Small intestine (tissue), 7 donors: ENCODE results near the gene POLR1E. TPM values are rescaled to one million over a fixed set of nuclear protein-coding genes. Genes with fewer than 3 reads are reported as not detected.
A peak's percentile ranks its signal among the peaks of the same experiment; 100 is the strongest.
"Not testable (repeated sequence)": the region's sequence is repeated elsewhere in the genome, so short reads cannot be mapped to it uniquely, and the experiment has no call there.

Experiments
- DNase-seq, 2 donors: peaks; one replicate each; pipeline versions ENCODE4 v3.0.0 to v3.0.0-alpha.2; 2013
- FAIRE-seq: peaks from 2 replicates; lab custom pipeline; 2012; peaks lifted over from hg19 to GRCh38; lab: Jason Lieb, UNC
- H3K27ac ChIP-seq, 3 donors: one replicate each; pipeline ENCODE4 v1.5.1; 2013; ENCODE audit warnings: low read length in 2 of 3, mild to moderate bottlenecking in 2 of 3, control low read depth in 1 of 3, inconsistent platforms in 1 of 3, low read depth in 1 of 3, moderate library complexity in 1 of 3
- H3K27me3 ChIP-seq, 3 donors: one replicate each; pipeline ENCODE4 v1.6.1; 2013; ENCODE audit warnings: low read length in 3 of 3, inconsistent platforms in 1 of 3; ENCODE audit not compliant: control insufficient read depth in 3 of 3, insufficient read depth in 3 of 3
- H3K36me3 ChIP-seq, 3 donors: one replicate each; pipeline ENCODE4 v1.6.1; 2013; ENCODE audit warnings: low read length in 3 of 3, inconsistent platforms in 1 of 3, low read depth in 1 of 3, mild to moderate bottlenecking in 1 of 3, moderate library complexity in 1 of 3; ENCODE audit not compliant: control insufficient read depth in 3 of 3, insufficient read depth in 2 of 3
- H3K4me1 ChIP-seq, 3 donors: one replicate each; pipeline ENCODE4 v1.6.1; 2013; ENCODE audit warnings: low read length in 2 of 3, inconsistent platforms in 1 of 3, low read depth in 1 of 3, mild to moderate bottlenecking in 1 of 3, moderate library complexity in 1 of 3; ENCODE audit not compliant: control insufficient read depth in 3 of 3, insufficient read depth in 2 of 3
- H3K4me3 ChIP-seq, 3 donors: one replicate each; pipeline ENCODE4 v1.5.1; 2013; ENCODE audit warnings: low read length in 3 of 3, control low read depth in 1 of 3, inconsistent platforms in 1 of 3, low read depth in 1 of 3, mild to moderate bottlenecking in 1 of 3, moderate library complexity in 1 of 3
- H3K9me3 ChIP-seq, 2 donors: one replicate each; pipeline ENCODE4 v1.6.1; 2013; ENCODE audit warnings: low read depth in 1 of 2, low read length in 1 of 2; ENCODE audit not compliant: control insufficient read depth in 2 of 2, insufficient read depth in 1 of 2
- WGBS, 3 donors: extraction: QIAGEN DNeasy Blood & Tissue Kit; methylation state at CpG; one replicate each; pipeline ENCODE4 v1.1.7; 2013; 5-methylcytosine and 5-hydroxymethylcytosine counted together
- polyA plus RNA-seq, 4 donors: library from polyadenylated mRNA; stranded (reverse) in 3 of 4; unstranded in 1 of 4; fragments of 200-250 nt in 3 of 4; fragments of 120-200 nt in 1 of 4; gene quantifications; one replicate each; pipeline versions ENCODE4 v1.2.1 to v1.2.3, GENCODE V29; 2013
- donor health status: healthy with polysubstance abuse.
- donor health status: control.
- donor health status: control.
- donor health status: Bipolar disorder and iron deficiency.
- donor health status: healthy.

Gene POLR1E
- polyA plus RNA-seq, 4 donors = 2.2 to 20.3 (median 11.2) TPM

DNA sequence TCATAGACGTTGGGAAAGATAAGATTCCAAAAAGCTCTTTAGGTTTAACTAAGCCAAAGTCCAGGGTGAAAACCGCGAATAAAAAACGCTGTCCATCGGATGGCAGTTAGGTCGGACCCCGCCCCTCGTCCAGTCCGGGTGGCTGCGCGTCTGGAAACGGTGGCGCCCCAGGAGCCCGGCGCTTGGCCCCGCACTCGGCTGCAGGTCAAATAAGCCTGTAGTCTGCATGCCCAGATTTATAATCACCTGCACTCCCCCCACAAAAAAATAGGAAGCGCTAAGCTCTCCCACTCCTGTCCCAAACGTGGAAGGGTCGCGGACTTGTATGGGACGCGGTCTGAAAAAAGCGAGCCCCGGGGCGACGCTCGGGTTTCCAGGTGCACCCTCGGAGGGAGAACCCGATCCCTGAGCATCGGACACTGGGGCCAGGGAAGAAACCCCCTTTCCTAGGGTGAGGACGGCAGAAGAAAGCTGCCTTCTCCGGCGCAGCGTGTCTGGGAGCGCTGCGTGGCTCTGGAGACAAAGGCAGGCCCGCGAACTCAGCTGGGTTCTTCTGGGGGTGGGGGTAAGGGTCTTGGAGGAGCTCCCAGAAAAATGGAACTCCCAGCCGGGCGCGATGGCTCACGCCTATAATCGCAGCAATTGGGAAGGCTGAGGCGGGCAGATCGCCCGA is 19.6 kb upstream of the POLR1E start:
- peaks cover 0 to 9% (median 4%) of the 10 kb centered on the region in 3 donors for H3K4me1 ChIP-seq
- FAIRE-seq (no peak), DNase-seq (peak in 1 of 2 donors; percentile 71)
- H3K27me3 ChIP-seq = no peaks in the 10 kb centered on the region
- peak overlapping the region; percentile 72 to 98 (median 95) for H3K27ac ChIP-seq
- 0 to 1% (median 0%) methylated on average over 47 of the region's 47 CpGs for WGBS, 3 donors
- H3K4me3 ChIP-seq = peak overlapping the region; percentile 48 to 73 (median 66)
- peaks cover 0 to 5% (median 0%) of the 10 kb centered on the region in 3 donors for H3K36me3 ChIP-seq
- no peaks in the 10 kb centered on the region for H3K9me3 ChIP-seq

- FAIRE-seq, H3K4me3 ChIP-seq, H3K4me1 ChIP-seq, H3K27me3 ChIP-seq, H3K9me3 ChIP-seq, H3K27ac ChIP-seq, H3K36me3 ChIP-seq: not testable (repeated sequence)
- WGBS, 3 donors = 64 to 85% (median 68%) methylated on average over 16 to 17 of the region's 17 CpGs
- DNase-seq = peak in 1 of 2 donors; percentile 52
Observed at GRCh38 chr9:37467530-37467929, 18.2 kb upstream of the POLR1E start.

DNA sequence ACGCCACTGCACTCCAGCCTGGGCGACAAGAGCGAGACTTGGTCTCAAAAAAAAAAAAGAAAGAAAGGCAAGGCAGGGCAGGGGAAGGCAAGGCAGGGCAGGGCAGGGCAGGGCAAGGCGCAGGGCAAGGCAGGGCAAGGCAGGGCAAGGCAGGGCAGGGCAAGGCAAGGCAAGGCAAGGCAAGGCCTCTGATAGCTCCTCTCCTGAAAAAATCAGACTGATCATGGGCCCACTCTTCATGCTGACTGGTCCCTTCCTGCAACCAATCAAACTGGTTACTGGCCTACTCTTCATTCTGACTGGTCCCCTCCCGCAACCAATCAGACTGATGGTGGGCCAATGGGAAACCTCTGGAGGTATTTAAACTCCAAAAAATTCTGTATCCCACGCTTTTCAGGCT is 17.1 kb upstream of the POLR1E start:
- Histone ChIP-seq H3K9me3 (no peaks in the 10 kb centered on the region), H3K27me3 (no peaks in the 10 kb centered on the region), H3K4me3 (no peak overlapping the region), H3K27ac (no peak overlapping the region), H3K36me3 (no peaks in the 10 kb centered on the region), H3K4me1 (peaks cover 0 to 11% (median 2%) of the 10 kb centered on the region in 3 donors)
- FAIRE-seq (no peak), DNase-seq (peak in 1 of 2 donors; percentile 63)
- 85 to 87% (median 86%) methylated on average over 6 of the region's 6 CpGs for WGBS, 3 donors

DNA sequence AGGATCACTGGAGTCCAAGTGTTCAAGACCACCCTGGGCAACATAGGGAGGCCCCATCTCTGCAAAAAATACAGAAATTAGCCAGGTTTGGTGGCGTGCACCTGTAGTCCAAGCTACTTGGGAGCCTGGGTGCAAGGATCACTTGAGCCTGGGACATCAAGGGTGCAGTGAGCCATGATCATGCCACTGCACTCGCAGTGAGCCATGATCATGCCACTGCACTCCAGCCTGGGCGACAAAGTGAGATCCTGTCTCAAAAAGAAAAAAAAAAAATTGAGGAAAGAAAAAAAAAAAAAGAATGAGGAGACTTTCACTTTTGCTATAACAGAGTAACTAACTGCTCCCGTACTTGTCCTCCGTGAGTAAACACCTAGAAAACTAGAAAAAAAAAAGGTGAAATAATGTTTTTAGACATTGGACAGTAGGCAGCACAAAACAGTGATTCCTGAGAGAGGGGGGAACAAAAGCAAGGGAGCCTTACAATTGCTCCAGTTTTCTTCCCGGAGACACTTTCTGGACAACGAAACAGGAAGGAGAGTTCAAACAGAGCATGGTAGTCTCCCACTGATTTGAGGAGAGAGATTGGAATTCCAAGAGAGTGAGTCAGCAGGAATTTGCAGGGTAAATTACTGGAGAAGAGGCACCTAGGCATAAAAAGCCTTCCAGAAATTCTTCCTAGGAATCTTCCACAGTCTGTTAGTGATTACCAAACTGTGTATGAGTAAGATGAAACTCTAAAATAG is 13.6 kb upstream of the POLR1E start:
- Histone ChIP-seq H3K27ac (peak overlapping the region; percentile 53 to 78 (median 73)), H3K27me3 (no peaks in the 10 kb centered on the region), H3K9me3 (peaks cover 2 to 6% of the 10 kb centered on the region in 2 donors), H3K36me3 (no peaks in the 10 kb centered on the region), H3K4me1 (peaks cover 0 to 10% (median 5%) of the 10 kb centered on the region in 3 donors), H3K4me3 (peak overlapping the region in 2 of 3 donors; percentile 31 to 38)
- FAIRE-seq (no peak), DNase-seq (peak; percentile 70 to 75)
- 15 to 19% (median 18%) methylated on average over 7 of the region's 7 CpGs for WGBS, 3 donors

GRCh38 chr9:37473982-37474381 is 11.8 kb upstream of the POLR1E start:
- not testable (repeated sequence) for DNase-seq, H3K4me3 ChIP-seq, H3K36me3 ChIP-seq, H3K9me3 ChIP-seq, H3K27ac ChIP-seq, FAIRE-seq, H3K27me3 ChIP-seq
- WGBS, 3 donors = 62 to 81% (median 71%) methylated on average over 6 of the region's 6 CpGs
- H3K4me1 ChIP-seq = peaks cover 0 to 11% (median 5%) of the 10 kb centered on the region in 3 donors

- peaks cover 0 to 11% (median 5%) of the 10 kb centered on the region in 3 donors for H3K4me1 ChIP-seq
- WGBS, 3 donors = 82 to 97% (median 91%) methylated on average over 3 of the region's 3 CpGs
- H3K9me3 ChIP-seq = peaks cover 2 to 6% of the 10 kb centered on the region in 2 donors
- no peak overlapping the region for H3K27ac ChIP-seq
- no peaks in the 10 kb centered on the region for H3K36me3 ChIP-seq
- DNase-seq (no peak), FAIRE-seq (no peak)
- no peaks in the 10 kb centered on the region for H3K27me3 ChIP-seq
- no peak overlapping the region for H3K4me3 ChIP-seq
Observed at GRCh38 chr9:37474438-37474837, 11.3 kb upstream of the POLR1E start.

DNA sequence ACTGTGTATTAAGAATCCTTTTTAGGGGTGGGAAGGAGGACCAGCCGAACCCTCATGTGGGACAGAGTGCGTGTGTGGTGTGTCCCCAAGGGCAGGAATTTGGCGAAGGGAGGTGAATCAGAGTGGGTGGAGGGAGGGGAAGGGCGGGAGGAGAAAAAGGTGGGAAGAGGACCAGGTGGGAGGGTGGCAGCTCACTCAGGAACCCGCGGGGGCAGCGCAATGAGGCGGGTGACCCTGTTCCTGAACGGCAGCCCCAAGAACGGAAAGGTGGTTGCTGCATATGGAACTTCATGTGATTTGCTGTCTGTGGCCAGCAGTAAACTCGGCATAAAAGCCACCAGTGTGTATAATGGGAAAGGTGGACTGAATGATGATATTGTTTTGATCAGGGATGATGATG is 8.8 kb upstream of the POLR1E start:
- Histone ChIP-seq H3K4me1 (peaks cover 0 to 11% (median 5%) of the 10 kb centered on the region in 3 donors), H3K27ac (peak overlapping the region in 2 of 3 donors; percentile 44 to 56), H3K27me3 (peaks cover 0 to 4% (median 0%) of the 10 kb centered on the region in 3 donors), H3K36me3 (no peaks in the 10 kb centered on the region), H3K4me3 (no peak overlapping the region), H3K9me3 (peaks cover 2 to 6% of the 10 kb centered on the region in 2 donors)
- 71 to 84% (median 77%) methylated on average over 10 to 11 of the region's 11 CpGs for WGBS, 3 donors
- no peak for DNase-seq
- FAIRE-seq = no peak

- H3K4me3 ChIP-seq, H3K36me3 ChIP-seq, FAIRE-seq, H3K9me3 ChIP-seq, H3K27me3 ChIP-seq: not testable (repeated sequence)
- DNase-seq = peak; percentile 70 to 94
- H3K27ac ChIP-seq = peak overlapping the region in 2 of 3 donors; percentile 44 to 56
- H3K4me1 ChIP-seq = peaks cover 0 to 11% (median 5%) of the 10 kb centered on the region in 3 donors
- WGBS, 3 donors = 26 to 69% (median 35%) methylated on average over 4 of the region's 4 CpGs
Observed at GRCh38 chr9:37477443-37477842, 8.3 kb upstream of the POLR1E start.
